Glutamatergic neuron (in vitro differentiated cells): Measurements from ENCODE around the gene NRIP1. TPM values are rescaled to one million over a fixed set of nuclear protein-coding genes. Genes with fewer than 3 reads are reported as not detected.
A peak's percentile ranks its signal among the peaks of the same experiment; 100 is the strongest.

Source experiments
- DNase-seq: peaks from one replicate; pipeline ENCODE4 v3.0.0; 2022
- H3K27ac Mint-ChIP-seq: one replicate; pipeline ENCODE4 v1.8.0; 2020; ENCODE audit warnings: mild to moderate bottlenecking, mixed read lengths, inconsistent platforms; ENCODE audit not compliant: unreplicated experiment
- H3K27me3 Mint-ChIP-seq: one replicate; pipeline ENCODE4 v1.8.0; 2020; ENCODE audit warnings: mild to moderate bottlenecking, moderate library complexity, mixed read lengths, inconsistent platforms; ENCODE audit not compliant: unreplicated experiment
- H3K36me3 Mint-ChIP-seq: one replicate; pipeline ENCODE4 v1.8.0; 2020; ENCODE audit warnings: mild to moderate bottlenecking, mixed read lengths, inconsistent platforms; ENCODE audit not compliant: unreplicated experiment
- H3K4me1 Mint-ChIP-seq: one replicate; pipeline ENCODE4 v1.8.0; 2020; ENCODE audit warnings: mild to moderate bottlenecking, low read depth, mixed read lengths, inconsistent platforms; ENCODE audit not compliant: unreplicated experiment
- H3K4me3 Mint-ChIP-seq: one replicate; pipeline ENCODE4 v1.8.0; 2020; ENCODE audit warnings: mild to moderate bottlenecking, mixed read lengths, inconsistent platforms; ENCODE audit not compliant: unreplicated experiment
- H3K9me3 Mint-ChIP-seq: one replicate; pipeline ENCODE4 v1.8.0; 2020; ENCODE audit warnings: mild to moderate bottlenecking, moderate library complexity, mixed read lengths, inconsistent platforms; ENCODE audit not compliant: unreplicated experiment
- total RNA-seq: library from RNA; stranded (reverse); fragmentation: NEBNext Ultra II Directional; extraction: Animal tissue kit (Norgen Biotek cat#: 25700); gene quantifications from one replicate; pipeline ENCODE4 v1.2.1, GENCODE V29; 2021; ENCODE audit not compliant: unreplicated experiment
- TF ChIP-seq, protein P1 (sequence below): fragments of 200-600 bp; sonication (generic); IDR thresholded peaks from one replicate; pipeline ENCODE4 v1.5.0; 2021; ENCODE audit not compliant: partially characterized antibody, unreplicated experiment

Gene NRIP1
- total RNA-seq, 1 donor from 2014 or later = 51.5 TPM

- DNase-seq = no peak
- Mint-ChIP-seq H3K9me3 (peaks cover 14% of the 10 kb centered on the region), H3K36me3 (no peaks in the 10 kb centered on the region), H3K4me3 (peak overlapping the region; percentile 80), H3K27ac (no peak overlapping the region), H3K27me3 (peaks cover 11% of the 10 kb centered on the region), H3K4me1 (peaks cover 59% of the 10 kb centered on the region)
- TF ChIP-seq, protein P1, sequence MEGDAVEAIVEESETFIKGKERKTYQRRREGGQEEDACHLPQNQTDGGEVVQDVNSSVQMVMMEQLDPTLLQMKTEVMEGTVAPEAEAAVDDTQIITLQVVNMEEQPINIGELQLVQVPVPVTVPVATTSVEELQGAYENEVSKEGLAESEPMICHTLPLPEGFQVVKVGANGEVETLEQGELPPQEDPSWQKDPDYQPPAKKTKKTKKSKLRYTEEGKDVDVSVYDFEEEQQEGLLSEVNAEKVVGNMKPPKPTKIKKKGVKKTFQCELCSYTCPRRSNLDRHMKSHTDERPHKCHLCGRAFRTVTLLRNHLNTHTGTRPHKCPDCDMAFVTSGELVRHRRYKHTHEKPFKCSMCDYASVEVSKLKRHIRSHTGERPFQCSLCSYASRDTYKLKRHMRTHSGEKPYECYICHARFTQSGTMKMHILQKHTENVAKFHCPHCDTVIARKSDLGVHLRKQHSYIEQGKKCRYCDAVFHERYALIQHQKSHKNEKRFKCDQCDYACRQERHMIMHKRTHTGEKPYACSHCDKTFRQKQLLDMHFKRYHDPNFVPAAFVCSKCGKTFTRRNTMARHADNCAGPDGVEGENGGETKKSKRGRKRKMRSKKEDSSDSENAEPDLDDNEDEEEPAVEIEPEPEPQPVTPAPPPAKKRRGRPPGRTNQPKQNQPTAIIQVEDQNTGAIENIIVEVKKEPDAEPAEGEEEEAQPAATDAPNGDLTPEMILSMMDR = no peak
These were observed 4.1 kb downstream of the NRIP1 start for GRCh38 chr21:15060543-15061175.

- DNase-seq = no peak
- Mint-ChIP-seq H3K27me3 (peaks cover 8% of the 10 kb centered on the region), H3K36me3 (no peaks in the 10 kb centered on the region), H3K4me1 (peaks cover 62% of the 10 kb centered on the region), H3K27ac (no peak overlapping the region), H3K9me3 (peaks cover 11% of the 10 kb centered on the region), H3K4me3 (no peak overlapping the region)
- TF ChIP-seq, protein P1 = no peak
These were observed 5.4 kb downstream of the NRIP1 start for GRCh38 chr21:15059397-15059796.

DNA sequence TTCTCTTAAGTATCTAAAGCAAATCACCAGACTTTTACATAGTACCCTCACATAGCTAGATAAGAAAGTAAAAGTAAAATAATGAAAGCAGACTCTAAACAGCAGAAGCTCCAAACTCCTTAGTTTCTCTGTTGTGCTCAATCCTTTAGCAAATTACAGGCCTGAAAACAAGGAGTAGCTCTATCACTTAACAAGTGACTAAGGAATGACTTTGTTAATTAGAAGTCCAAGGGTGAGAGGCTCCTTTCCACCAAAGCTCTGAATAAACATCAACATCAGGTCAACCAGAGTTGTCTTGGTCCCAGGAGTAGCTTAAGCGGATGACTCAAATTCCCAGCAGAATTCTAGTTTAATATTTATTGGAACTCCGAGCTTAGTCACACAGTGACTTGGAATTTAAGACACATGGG, 5.9 kb downstream of the NRIP1 start:
- H3K36me3 Mint-ChIP-seq = no peaks in the 10 kb centered on the region
- no peak overlapping the region for H3K27ac Mint-ChIP-seq
- TF ChIP-seq, protein P1 = no peak
- H3K4me3 Mint-ChIP-seq = peak overlapping the region; percentile 55
- H3K27me3 Mint-ChIP-seq = peaks cover 8% of the 10 kb centered on the region
- DNase-seq = no peak
- peaks cover 10% of the 10 kb centered on the region for H3K9me3 Mint-ChIP-seq
- H3K4me1 Mint-ChIP-seq = peaks cover 67% of the 10 kb centered on the region

GRCh38 chr21:15057285-15057684, 7.5 kb downstream of the NRIP1 start:
- Mint-ChIP-seq H3K27me3 (no peaks in the 10 kb centered on the region), H3K4me3 (no peak overlapping the region), H3K36me3 (no peaks in the 10 kb centered on the region), H3K9me3 (peaks cover under 1% of the 10 kb centered on the region), H3K4me1 (peaks cover 66% of the 10 kb centered on the region), H3K27ac (no peak overlapping the region)
- TF ChIP-seq, protein P1 = no peak
- DNase-seq = no peak

- TF ChIP-seq, protein P1 = no peak
- DNase-seq = no peak
- Mint-ChIP-seq H3K27me3 (peaks cover 3% of the 10 kb centered on the region), H3K4me3 (no peak overlapping the region), H3K36me3 (no peaks in the 10 kb centered on the region), H3K9me3 (peaks cover 2% of the 10 kb centered on the region), H3K4me1 (peaks cover 69% of the 10 kb centered on the region), H3K27ac (no peak overlapping the region)
These were observed 10.1 kb downstream of the NRIP1 start for GRCh38 chr21:15054606-15055239.
